Measurements from ENCODE around the gene NSRP1. TPM values are rescaled to one million over a fixed set of nuclear protein-coding genes. Genes with fewer than 3 reads are reported as not detected.

The NSRP1 gene
- polyA plus RNA-seq, 3 donors: 7.2 to 19.9 (median 11.7) TPM

- H3K27ac ChIP-seq (ENCODE audit: low read depth in 1 of 2, low read length in 2 of 2): no peak overlapping the region
- no peak for TF ChIP-seq CTCF (IDR thresholded peaks at IDR 0.05)
- H3K36me3 Mint-ChIP-seq: peaks cover 48 to 59% of the 10 kb centered on the region in 2 donors
- H3K9ac ChIP-seq (ENCODE audit: insufficient read depth, low read length, poor library complexity, severe bottlenecking): no peak overlapping the region
- WGBS (ENCODE audit: insufficient coverage): no CpG with 5 or more reads among the region's 3 CpGs
- no peak for DNase-seq
- peaks cover 67% of the 10 kb centered on the region for H3K79me2 ChIP-seq (ENCODE audit: insufficient read depth, low read length)
- H3K4me1 Mint-ChIP-seq: peaks cover 11% of the 10 kb centered on the region
- H2AFZ ChIP-seq (ENCODE audit: insufficient read depth, low read depth, low read length, poor library complexity, severe bottlenecking): no peak overlapping the region
- no peak overlapping the region for H3K4me3 Mint-ChIP-seq
- H4K20me1 ChIP-seq (ENCODE audit: insufficient read depth, low read length): peaks cover 33% of the 10 kb centered on the region
- H3K27me3 ChIP-seq (ENCODE audit: control insufficient read depth in 2 of 2, insufficient read depth in 2 of 2, low read length in 2 of 2): no peaks in the 10 kb centered on the region
- no peak overlapping the region for H3K4me3 ChIP-seq (replicated peaks in 1 of 3; ENCODE audit: low read depth in 2 of 3, low read length in 3 of 3)
- no peaks in the 10 kb centered on the region for H3K4me1 ChIP-seq (ENCODE audit: control insufficient read depth in 1 of 2, insufficient read depth in 2 of 2, low read length in 2 of 2)
- peaks cover 0 to 9% (median 5%) of the 10 kb centered on the region in 7 donors for H3K9me3 Mint-ChIP-seq
- H3K4me2 ChIP-seq (replicated peaks; ENCODE audit: extremely low read depth, low read length, poor library complexity, severe bottlenecking): no peak overlapping the region
- H3K27ac Mint-ChIP-seq: no peak overlapping the region
- intact Hi-C loops (cut with micrococcal nuclease): no loop called here
- peaks cover 8 to 56% of the 10 kb centered on the region in 2 donors for H3K36me3 ChIP-seq (replicated peaks in 1 of 2; ENCODE audit: control insufficient read depth in 1 of 2, insufficient read depth in 2 of 2, low read length in 2 of 2)
- H3K27me3 Mint-ChIP-seq (ENCODE audit: low read depth in 3 of 3): no peaks in the 10 kb centered on the region
- no peaks in the 10 kb centered on the region for H3K9me3 ChIP-seq (replicated peaks in 1 of 2; ENCODE audit: control insufficient read depth in 1 of 2, insufficient read depth in 1 of 2, low read length in 2 of 2)
These were observed 42.4 kb downstream of the NSRP1 start for GRCh38 chr17:30158896-30159625.

DNA sequence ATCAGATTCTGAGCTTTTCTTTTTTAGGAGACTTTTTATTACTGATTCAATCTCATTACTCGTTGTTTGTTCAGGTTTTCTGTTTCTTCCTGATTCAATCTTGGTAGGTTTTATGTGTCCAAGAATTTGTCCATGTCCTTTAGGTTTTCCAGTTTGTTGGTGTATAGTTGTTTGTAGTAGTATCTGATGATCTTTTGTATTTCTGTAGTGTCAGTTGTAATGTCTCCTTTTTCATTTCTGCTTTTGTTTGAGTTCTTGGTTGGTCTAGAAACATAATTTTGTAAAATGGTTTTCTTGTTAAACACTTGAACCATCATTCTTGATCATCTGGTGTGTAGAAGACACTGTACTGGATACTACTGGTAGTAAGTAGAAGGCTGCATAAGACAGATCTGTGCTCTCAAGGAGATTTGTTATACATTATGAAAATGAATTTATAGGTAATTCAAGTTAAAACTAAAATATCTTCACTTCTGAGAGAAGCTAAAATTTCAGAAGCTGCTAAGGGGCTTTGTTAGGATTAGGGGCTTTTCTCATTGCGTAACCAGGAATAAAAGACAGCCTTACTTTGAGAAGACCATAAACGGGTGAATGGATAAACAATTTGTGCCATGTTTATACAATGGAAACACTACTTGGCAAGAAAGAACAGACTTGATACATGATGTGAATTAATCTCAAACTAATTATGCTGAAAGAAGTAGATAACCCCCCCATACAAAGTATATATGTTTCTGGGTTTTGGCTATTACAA is 44.0 kb downstream of the NSRP1 start:
- Histone ChIP-seq H4K20me1 (ENCODE audit: insufficient read depth, low read length) (peaks cover 31% of the 10 kb centered on the region), H3K9ac (ENCODE audit: insufficient read depth, low read length, poor library complexity, severe bottlenecking) (no peak overlapping the region), H3K4me2 (replicated peaks; ENCODE audit: extremely low read depth, low read length, poor library complexity, severe bottlenecking) (no peak overlapping the region), H3K9me3 (replicated peaks in 1 of 2; ENCODE audit: control insufficient read depth in 1 of 2, insufficient read depth in 1 of 2, low read length in 2 of 2) (no peaks in the 10 kb centered on the region), H3K27ac (ENCODE audit: low read depth in 1 of 2, low read length in 2 of 2) (no peak overlapping the region), H3K4me1 (ENCODE audit: control insufficient read depth in 1 of 2, insufficient read depth in 2 of 2, low read length in 2 of 2) (no peaks in the 10 kb centered on the region), H3K79me2 (ENCODE audit: insufficient read depth, low read length) (peaks cover 58% of the 10 kb centered on the region), H3K4me3 (replicated peaks in 1 of 3; ENCODE audit: low read depth in 2 of 3, low read length in 3 of 3) (no peak overlapping the region), H3K27me3 (ENCODE audit: control insufficient read depth in 2 of 2, insufficient read depth in 2 of 2, low read length in 2 of 2) (no peaks in the 10 kb centered on the region), H2AFZ (ENCODE audit: insufficient read depth, low read depth, low read length, poor library complexity, severe bottlenecking) (no peak overlapping the region), H3K36me3 (replicated peaks in 1 of 2; ENCODE audit: control insufficient read depth in 1 of 2, insufficient read depth in 2 of 2, low read length in 2 of 2) (peaks cover 11 to 72% of the 10 kb centered on the region in 2 donors)
- Mint-ChIP-seq H3K36me3 (peaks cover 55 to 73% of the 10 kb centered on the region in 2 donors), H3K27me3 (ENCODE audit: low read depth in 3 of 3) (no peaks in the 10 kb centered on the region), H3K4me1 (peaks cover 11% of the 10 kb centered on the region), H3K4me3 (no peak overlapping the region), H3K27ac (peak overlapping the region in 1 of 7 donors; percentile 10), H3K9me3 (peaks cover 0 to 9% (median 5%) of the 10 kb centered on the region in 7 donors)
- 100% methylated on average over 1 of the region's 3 CpGs for WGBS (ENCODE audit: insufficient coverage)
- intact Hi-C loops (cut with micrococcal nuclease): no loop called here
- DNase-seq: no peak
- TF ChIP-seq CTCF (IDR thresholded peaks at IDR 0.05): no peak

All from CD14-positive monocyte (primary cell).